GM12864 (cell line): ENCODE results near the gene RNF144B.

Experiments used
- DNase-seq: peaks from one replicate; pipeline ENCODE4 v3.0.0-alpha.2; 2011; ENCODE audit warnings: low read depth
- H3K4me3 ChIP-seq: 2 replicates; pipeline ENCODE4 v1.5.1; 2011; ENCODE audit warnings: mild to moderate bottlenecking, low read depth, low read length, control low read depth
- TF ChIP-seq, protein P1 (sequence below): IDR thresholded peaks from 2 replicates; pipeline ENCODE4 v1.5.1; 2011; ENCODE audit warnings: low read depth, mild to moderate bottlenecking, moderate library complexity, low read length, control low read depth, inconsistent platforms; ENCODE audit errors: missing control alignments

The RNF144B gene

DNA sequence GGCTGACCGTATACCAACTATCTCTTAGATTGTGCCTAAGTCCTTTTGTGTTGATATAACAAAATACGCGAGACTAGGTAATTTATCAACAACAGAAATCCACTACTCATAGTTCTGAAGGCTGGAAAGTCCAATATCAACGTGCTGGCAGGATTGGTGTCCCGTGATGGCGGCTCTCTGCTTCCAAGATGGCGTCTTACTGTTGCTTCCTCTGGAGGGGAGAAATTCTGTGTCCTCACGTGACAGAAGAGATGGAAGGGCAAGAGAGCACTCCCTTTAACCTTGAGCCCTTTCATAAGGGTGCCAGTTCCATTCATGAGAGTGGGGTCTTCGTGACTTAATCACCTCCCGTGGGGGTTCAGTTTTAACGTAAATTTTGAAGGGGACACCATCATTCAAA, 28.1 kb downstream of the RNF144B start:
- H3K4me3 ChIP-seq, result no peak overlapping the region
- no peak for DNase-seq
- TF ChIP-seq, protein P1, sequence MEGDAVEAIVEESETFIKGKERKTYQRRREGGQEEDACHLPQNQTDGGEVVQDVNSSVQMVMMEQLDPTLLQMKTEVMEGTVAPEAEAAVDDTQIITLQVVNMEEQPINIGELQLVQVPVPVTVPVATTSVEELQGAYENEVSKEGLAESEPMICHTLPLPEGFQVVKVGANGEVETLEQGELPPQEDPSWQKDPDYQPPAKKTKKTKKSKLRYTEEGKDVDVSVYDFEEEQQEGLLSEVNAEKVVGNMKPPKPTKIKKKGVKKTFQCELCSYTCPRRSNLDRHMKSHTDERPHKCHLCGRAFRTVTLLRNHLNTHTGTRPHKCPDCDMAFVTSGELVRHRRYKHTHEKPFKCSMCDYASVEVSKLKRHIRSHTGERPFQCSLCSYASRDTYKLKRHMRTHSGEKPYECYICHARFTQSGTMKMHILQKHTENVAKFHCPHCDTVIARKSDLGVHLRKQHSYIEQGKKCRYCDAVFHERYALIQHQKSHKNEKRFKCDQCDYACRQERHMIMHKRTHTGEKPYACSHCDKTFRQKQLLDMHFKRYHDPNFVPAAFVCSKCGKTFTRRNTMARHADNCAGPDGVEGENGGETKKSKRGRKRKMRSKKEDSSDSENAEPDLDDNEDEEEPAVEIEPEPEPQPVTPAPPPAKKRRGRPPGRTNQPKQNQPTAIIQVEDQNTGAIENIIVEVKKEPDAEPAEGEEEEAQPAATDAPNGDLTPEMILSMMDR, result no peak

DNA sequence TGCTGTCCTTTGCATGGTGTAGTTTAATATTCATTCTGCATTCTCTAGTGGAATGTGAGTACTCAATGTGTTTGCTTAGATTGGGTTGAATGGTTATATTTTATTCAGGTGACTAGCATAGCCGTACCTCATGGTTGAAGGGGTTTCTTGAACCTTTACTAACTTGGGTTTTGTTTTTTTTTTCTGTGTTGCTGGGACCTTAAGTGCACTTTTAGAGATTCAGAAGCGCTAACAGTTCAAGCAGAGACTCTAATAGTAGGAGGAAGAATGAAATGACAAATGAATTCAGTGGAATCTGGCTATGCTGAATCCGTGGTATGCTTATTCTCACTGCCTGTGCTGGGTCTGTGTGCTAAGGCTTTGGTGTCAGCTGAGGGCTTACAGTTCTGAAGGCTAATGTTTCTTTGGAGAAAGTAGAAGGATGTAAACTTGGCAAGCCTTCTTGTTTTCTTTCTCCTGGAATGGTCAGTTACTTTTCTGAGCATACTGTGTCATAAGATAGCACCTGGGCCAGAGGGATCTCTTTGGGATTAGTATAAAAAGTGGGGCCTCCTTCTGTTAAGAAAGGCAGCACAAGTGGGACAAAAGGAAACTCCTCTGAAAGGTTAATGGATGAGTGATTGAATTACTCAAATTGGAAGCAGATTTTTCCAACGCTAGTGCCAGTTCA, 28.7 kb downstream of the RNF144B start:
- DNase-seq, result no peak
- no peak overlapping the region for H3K4me3 ChIP-seq
- TF ChIP-seq, protein P1, result no peak

DNA sequence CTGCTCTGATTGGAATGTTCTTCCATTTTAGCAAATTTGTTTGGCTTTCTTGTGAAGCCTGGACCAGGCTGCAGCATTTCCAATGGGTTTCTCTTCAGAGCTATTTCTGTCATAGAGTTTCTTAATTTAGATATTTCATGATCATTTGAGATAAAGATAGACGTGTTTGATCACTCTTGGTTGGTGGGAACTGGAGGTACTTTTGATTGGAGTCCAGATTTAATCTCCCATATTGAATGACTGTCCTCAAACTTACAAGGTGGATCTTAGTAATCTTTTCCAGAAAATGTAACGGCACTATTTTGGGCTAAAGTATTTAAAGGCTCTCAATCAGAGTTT, 29.2 kb downstream of the RNF144B start:
- TF ChIP-seq, protein P1, result no peak
- H3K4me3 ChIP-seq, result no peak overlapping the region
- DNase-seq, result no peak

DNA sequence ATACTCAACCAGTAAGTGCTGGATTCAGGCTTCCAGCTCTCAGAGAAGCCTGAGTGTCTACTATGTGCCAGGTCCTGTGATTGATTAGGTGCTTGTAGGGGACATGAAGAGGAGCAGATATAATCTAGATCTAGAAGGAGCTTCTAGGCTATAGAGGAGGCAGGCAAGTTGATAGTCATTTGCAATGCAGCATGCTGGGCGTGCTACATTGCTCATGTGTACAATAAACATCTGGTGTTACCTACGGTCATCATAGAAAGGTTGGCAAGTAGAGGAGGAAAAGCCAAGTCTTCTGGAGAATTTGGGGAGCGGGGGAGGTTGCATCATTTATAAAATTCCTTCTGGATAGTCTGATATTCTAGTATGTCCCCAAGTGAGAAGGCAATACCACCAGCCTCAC, 33.2 kb downstream of the RNF144B start:
- no peak for DNase-seq
- no peak overlapping the region for H3K4me3 ChIP-seq
- TF ChIP-seq, protein P1, result no peak

DNA sequence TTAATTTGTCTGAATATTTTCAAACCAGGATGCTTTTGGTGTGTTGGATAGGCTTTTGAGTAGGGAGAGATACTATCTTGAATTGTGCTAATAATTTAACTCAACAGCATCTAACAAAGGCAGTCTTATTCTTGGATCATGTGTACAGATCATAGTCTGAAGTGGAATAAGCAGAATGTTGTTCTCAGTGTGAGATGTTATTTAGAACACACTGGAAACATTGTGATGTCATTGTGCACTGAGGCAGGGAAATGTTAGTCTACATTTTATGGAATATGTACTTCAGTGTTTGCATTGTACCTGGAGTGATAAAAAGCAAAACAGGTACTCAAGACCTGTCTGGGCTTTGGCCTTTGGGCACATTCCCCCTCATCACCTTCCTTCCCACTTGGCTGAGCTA, 35.0 kb downstream of the RNF144B start:
- DNase-seq, result no peak
- TF ChIP-seq, protein P1, result no peak

DNA sequence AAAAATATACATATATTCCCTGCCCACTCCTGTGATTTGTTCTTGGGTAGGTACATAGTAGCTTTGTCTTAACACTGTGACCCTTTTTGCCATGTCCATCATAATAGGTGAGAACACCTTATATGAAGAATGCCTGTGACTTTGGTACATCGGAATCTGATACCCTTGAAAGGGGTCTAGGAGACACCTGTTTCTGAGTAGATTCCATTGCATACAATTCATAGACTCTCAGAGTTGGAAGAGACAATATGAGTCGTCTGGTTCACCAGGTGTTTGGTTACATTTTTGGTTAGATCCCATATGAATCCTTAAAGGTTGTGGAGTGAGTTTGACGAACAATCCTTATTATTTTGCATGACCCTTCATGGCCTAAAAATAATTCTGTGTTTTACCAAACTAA, 36.3 kb downstream of the RNF144B start:
- TF ChIP-seq, protein P1, result no peak
- H3K4me3 ChIP-seq, result no peak overlapping the region
- no peak for DNase-seq

More for the DNA sequence above, 35.0 kb downstream of the RNF144B start:
- no peak overlapping the region for H3K4me3 ChIP-seq

DNA sequence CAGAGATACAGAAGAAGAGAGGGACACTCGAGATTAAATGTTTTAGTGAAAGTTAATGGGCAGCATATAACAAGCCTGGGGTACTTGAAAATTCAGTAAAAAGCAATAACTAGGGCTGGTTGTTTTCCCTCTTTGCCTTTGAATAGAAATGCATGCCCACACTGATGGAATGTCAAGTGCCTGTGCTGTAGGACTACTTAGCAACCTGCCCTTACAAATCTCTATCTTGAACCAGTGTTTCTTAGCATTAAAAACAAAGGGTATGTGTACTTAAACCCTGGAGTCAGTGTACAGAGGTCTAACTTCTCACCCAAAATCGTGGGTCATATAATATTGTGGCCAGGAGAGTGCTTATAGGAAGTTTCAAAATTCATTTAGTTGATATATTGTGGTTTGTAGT, 37.1 kb downstream of the RNF144B start:
- DNase-seq, result no peak
- TF ChIP-seq, protein P1, result no peak

More for the DNA sequence above, 37.1 kb downstream of the RNF144B start:
- H3K4me3 ChIP-seq, result no peak overlapping the region
